DLD1 (cell line): ENCODE results near the gene JADE2.
"Not testable (repeated sequence)": the region's sequence is repeated elsewhere in the genome, so short reads cannot be mapped to it uniquely, and the experiment has no call there.

Experiments
- in situ Hi-C: cut with HindIII; loops from 2 replicates; pipeline ENCODE4 v1.10.0; 2017; ENCODE audit warnings: low sequenced_read_pairs

JADE2 gene

DNA sequence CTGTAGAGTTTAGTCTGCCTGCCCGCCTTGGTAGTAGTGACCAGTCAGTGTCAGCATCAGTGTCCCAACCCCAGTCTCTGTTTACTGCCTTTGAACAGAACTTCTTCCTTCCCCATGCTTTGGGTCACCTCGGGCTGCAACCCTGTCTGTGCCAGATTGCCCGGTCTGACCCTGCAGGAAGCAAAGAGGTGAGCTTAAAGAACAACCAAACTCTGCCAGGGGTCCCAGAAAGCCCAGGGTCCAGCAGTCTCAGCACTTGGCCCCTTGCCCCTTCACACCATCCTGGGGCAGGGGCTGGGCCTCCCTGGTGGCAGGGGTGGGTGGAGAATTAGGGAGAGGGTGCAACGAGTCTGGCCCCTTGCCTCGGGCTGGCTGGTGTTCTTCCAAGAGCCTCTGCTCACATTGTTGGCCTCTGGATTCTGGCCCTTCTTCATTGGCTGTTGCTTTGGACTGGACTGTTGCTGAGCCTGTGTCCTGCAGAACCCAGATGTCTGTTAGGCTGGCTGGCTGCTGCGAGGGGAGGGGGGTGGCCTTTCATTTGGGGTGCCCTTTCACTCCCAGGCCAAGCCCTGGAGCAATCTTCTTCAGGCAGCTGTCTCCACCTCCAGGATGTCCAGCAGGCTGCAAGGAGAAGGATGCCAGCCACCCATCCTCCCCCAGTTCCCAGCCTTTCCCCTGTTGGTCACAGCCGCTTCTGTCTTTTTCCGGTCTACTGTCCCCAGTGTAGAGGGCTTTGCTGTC lies 55.9 kb downstream of the JADE2 start:
- in situ Hi-C loops, result no loop called here

DNA sequence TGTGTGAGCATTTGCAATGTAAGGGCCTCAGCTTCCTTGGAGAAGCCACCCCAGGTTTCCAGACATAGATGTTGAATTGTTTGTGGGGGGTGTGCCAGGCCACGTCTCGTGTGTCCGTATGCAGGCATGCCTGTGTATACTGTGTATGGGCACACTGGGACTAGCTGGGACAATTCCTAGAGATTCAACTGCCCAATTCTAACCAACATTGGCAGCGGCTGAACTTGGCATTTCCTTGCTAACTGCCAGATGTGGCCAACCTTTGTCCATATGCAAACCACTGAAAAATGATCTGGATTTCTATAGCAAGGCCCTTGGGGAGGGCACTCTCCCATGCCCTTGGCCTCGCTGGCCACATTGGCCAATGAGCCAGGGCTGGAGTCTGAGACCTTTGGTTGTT lies 56.8 kb downstream of the JADE2 start:
- in situ Hi-C loops, result no loop called here

DNA sequence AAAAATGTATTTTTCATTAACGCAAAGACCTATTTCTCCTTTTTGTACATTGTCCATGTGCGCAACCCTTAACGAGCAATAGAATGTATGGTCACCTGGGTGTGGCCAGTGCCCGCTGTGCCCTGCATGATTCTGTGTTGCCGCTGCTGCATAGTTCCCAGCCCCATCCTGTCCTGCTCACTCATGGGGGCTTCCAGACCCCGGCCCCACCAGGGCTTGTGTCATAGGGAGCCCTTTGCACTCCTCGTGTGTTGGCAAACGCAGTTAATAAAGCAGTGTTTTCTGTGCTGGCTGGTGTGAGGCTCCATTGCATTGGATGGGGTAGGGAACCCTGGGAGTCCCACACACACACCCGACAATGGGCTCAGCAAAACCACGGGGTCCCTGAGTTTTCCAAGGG lies 57.5 kb downstream of the JADE2 start:
- in situ Hi-C loops, result no loop called here

DNA sequence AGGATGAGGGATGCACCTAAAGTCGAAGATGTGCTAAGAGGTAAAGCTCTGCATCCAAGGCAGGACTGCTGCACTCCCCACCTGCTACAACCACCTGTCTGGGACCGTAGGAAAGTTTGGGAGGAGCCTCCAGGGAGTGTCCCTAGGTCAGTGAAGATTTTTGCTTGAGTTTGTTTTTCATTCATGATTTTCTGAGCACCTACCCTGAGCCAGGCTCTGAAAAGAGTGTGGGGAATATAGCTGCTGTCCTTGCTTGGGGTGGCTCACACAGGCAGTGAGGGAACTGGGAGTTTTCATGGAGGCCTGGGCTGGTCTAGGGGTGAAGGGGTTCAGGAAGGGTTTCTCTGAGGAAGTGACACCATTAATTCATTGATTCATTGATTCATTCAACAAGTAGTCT lies 58.3 kb downstream of the JADE2 start:
- in situ Hi-C loops, result no loop called here

DNA sequence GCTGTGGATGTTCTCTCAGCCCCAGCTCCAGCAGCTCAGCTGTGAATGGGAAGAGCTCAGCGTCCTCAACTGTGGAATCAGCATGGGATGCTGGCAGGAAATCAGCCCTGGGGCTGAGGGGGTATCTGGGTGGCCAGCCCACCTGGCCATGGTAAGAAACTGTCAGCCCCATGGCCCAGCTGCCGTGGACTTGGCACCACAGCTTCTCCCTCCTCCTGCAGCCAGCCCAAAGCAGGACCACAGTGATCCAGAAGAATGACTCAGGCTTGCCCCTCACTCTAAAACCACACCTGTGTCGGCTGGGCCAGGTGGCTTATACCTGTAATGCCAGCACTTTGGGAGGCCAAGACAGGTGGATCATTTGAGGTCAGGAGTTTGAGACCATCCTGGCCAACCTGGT lies 59.2 kb downstream of the JADE2 start:
- in situ Hi-C loops, result no loop called here

DNA sequence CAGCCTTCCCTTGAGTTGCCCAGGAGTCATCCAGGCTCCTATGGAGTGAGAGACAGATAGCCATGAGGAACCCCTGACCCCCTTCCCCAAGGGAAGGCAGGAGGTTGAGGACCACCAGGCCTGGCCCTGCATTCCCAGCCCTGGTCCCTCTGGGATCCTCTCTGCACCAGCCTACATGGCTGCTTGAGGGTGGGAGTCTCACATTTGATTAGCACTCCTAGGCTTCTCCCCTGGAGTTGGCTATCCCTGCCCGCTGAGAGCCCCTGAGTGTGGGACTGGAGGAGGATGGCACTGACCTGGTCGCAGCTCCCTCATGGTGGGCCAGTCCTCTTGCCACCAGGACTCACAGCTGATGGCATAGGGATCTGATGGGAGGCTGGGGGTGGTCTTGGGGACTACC lies 60.5 kb downstream of the JADE2 start:
- in situ Hi-C loops, result no loop called here

DNA sequence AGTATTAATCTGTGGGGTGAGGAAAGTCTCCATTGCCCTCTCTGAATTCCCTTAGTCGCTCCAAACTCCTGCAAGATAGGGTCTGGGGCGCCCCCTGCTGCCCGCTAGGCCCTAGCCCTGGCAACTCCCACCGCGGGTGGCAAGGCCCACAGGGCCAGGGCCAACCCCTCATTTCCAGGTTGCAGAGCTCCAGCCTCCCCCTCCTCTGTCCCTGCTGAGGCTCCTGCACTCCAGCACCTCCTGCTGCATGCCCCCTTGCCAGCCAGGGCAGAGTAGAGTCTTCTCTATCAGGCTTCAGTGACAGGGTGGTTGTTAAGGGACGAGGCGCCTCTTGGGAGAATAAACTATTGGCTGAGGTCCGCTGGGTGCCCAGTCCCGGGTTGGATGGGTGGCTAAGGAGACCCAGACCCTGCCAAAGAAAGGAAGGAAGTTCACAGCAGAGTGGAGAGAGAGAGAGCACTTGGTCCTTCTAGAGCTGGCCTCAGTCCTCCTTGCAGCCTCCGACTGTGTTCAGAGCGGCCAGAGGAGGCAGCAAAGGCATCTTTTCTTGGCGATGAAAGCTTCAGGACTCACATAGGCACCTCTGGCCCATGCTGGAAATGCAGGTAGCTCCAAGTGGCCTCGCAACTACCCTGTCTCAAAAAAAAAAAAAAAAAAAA lies 61.5 kb downstream of the JADE2 start:
- in situ Hi-C loops, result no loop called here

DNA sequence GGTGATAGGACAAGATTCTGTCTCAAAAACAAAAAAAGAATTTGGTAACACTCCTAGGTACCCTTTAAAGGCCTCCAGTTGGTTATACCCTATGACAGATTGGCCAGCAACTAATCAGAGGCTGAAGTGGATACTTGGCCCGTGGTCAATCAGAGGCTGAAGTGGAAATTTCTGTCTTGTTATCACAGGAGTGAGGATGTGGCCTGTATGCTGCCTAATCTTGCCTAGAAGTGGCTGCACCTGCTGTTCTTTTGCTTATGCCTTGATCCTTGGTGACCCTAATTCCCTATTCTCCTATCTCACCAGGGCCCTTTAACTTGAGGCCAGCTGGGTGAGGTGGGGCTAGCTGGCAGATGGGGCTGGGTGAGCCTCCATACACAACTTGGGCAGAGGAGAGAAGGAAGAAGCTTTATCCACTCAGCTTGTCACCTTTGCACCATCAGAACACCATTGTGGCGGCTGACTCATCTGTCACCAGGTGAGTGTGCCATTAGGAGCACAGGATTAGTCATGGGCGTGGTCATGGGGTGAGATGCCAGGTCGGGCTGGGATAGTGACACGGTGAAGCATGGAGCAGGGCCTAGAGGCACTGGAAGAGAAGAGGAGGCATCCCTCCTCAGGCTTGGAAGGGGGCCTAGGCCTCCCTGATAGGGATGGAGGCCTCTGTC lies 65.7 kb downstream of the JADE2 start:
- in situ Hi-C loops, result no loop called here

DNA sequence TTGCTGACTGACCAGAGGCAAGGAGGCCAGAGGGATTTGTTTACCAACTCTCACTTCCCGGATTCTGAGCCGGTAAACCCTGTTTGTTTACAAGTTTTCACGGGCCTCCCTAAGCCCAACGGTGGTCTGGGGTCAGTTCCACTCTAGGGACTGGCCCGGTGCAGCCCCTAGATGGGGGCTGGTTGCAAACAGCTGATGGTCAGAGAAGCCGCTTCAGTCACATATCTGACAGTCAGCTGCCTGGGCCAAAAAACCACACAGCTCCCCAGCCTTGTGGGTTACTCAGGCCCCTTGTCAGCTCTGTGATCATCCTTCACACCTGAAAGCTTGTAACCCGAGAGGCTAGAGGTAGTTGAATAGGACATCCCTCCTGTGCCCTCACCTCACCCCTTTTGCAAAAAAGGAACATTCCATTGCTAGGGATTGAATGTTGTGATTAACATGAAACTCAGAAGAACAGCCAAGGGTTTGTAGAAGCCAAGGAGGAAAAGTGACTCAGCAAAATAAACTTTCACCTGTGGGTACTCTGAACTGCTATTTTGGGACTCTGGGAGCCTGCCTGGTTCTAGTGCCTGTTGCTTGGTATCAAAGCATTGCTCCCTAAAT lies 66.8 kb downstream of the JADE2 start:
- in situ Hi-C loops, result no loop called here

DNA sequence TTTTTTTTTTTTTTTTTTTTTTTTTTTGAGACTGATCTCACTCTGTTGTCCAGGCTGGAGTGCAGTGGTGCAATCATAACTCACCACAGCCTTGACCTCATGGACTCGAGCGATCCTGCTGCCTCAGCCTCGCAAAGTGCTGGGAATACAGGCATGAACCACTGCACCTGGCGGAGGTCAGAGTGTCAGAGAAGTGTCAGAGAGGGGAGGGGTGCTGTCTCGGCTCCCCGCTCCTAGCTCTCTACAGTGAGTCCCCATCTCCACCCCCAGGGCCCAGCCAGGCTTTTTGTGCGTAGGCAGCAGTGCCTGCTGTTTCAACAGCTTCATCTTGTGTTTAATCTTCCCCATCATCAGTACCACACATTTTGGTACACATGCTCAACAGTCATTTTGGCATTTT lies 68.9 kb downstream of the JADE2 start:
- in situ Hi-C loops, result no loop called here

DNA sequence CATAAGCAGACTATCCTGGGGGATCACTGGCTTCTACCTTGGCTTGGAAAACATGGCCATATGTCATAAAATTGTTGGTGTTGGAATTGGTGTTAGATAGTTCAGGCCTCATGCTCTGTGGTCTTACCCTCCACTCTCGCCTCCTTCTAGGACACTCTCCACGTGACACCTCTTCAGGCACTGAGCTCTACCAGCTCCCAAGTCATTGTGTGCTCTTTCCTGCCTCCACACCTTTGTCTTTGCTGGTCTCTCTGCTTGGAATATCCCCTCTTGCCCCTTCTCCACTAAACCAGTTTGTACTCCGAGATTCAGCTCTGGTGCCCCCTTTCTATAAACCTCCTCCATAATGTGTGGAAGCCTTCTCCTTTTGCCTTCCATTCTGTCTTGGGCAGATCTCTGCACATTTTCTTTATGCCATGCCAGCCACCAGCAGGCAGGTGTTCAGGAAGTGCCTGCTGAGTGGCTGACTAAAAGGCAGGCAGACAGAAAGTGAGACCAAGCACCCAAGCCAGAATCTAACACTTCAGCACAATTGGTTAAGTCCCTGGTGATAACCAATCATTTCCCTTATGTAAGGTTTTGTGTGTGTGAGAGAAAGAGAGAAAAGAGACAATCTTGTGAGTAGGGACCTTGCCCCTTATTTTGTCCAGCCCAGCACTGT lies 69.5 kb downstream of the JADE2 start:
- in situ Hi-C loops, result no loop called here

DNA sequence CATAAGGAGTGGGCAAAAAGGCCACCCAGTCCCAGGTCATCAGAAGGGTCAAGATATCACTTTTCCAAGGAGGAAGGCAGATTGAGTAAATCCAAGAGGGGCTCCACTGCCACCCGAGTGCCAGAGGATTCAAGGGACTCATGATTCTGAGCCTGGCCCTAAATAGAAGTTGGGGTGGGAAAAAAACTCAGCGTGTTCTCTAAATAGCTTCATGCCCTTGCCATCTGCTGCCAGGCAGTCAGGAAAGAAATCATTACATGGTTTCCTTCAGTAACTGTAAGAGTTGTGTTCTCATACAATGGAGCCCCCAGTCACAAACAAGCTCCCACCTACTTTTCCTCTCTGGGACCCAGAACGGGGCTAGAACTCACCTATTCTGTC lies 70.0 kb downstream of the JADE2 start:
- in situ Hi-C loops, result no loop called here

DNA sequence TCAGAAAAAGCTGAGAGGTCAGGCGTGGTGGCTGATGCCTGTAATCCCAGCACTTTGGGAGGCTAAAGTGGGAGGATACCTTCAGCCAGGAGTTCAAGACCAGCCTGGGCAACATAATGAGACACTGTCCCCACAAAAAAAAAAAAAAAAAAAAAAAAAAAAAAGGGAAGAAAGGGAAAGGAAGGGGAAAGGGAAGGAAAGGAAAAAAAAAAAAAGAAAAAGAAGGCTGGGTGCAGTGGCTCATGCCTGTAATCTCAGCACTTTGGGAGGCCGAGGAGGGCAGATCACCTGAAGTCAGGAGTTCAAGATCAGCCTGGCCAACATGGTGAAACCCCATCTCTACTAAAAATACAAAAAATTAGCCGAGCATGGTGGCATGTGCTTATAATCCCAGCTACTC lies 74.3 kb downstream of the JADE2 start:
- in situ Hi-C loops, result not testable (repeated sequence)

DNA sequence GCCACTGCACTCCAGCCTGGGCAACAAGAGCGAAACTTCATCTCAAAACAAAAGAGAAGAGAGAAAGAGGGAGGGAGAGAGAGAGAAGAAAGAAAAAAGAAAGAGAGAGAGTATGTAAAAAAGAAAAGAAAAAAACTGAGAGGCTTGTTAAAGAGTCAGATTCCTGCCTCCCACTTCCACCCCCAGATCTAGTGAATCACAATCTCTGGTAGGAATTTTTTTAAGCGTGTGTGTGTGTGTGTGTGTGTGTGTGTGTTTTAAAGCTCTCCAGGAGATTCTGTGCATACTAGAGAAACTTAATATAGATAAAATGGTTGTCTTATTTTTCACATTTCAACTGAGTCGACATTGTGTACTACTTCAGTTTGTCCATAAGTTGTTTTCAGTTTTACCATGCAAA lies 75.1 kb downstream of the JADE2 start:
- in situ Hi-C loops, result no loop called here

DNA sequence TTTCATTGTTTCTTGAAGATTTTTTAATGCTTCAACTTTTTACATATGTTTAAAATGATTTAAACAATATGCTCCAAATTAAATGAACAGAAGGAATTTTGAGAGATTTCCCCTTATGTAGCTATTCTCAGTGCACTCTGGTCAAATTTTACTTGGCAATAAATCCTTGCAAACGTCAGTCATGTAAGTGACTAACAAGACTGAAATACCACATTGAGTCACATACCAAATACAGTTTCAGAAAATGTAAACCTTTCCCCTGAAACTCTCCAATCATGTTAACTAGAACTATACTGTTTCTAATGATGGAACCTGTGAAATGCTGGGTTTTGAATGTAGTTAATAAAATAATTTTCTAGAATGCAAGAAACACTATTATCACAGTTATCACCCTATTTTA lies 77.6 kb downstream of the JADE2 start:
- in situ Hi-C loops, result no loop called here

DNA sequence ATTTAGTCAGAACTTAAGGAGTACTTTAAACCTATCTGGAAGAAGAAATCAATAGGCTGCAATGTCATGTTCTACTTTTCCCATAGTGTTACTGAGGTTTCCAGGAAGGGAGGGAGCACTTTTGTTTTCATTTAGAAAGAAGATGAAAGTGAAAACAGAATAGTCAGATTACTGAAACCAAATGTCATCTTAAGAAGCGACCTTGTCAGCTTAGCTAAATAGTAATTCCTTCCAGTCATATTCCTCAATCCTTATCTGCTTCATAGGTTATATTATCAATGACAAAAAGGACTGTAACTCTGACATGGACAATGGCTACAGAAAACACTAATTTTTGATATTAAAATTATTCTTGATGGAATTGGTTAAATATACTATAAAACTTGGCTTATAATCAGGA lies 79.4 kb downstream of the JADE2 start:
- in situ Hi-C loops, result no loop called here

DNA sequence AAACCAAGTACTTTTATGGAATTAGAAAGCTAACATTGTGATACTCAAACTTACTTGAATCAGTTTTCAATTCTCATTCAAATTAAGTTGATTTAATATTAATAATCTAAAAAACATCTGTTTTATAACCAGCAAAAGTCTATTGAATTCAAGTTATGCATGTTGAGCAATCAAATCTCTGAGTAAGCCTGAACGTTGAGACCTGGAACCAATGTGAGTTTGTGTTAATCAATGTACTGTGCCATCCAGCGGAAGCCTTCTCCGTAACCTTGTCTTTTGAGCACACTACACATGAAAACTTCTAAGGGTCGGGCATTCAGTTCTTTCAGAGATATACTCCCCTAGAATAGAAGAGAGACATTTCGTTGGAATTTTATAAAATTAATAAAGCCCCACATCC lies 81.3 kb downstream of the JADE2 start:
- in situ Hi-C loops, result no loop called here

DNA sequence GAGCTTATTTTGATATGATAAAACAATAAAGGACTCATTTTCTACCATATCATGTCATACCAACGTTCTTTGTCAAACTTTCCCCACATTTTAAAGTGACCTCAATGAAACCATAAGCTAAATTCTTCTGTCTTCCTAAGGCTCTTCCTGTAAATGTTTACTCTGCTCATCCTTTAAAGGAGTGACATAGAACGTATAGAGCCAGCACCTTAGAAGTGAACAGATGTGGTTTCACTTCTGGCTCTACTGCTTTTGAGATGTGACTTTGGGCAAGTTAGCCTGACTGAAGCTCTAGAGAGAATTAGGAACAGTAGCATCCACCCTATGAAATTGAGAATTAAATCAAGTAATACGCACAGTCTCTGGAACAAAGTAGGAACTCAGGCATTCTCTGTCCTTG lies 83.1 kb downstream of the JADE2 start:
- in situ Hi-C loops, result no loop called here

DNA sequence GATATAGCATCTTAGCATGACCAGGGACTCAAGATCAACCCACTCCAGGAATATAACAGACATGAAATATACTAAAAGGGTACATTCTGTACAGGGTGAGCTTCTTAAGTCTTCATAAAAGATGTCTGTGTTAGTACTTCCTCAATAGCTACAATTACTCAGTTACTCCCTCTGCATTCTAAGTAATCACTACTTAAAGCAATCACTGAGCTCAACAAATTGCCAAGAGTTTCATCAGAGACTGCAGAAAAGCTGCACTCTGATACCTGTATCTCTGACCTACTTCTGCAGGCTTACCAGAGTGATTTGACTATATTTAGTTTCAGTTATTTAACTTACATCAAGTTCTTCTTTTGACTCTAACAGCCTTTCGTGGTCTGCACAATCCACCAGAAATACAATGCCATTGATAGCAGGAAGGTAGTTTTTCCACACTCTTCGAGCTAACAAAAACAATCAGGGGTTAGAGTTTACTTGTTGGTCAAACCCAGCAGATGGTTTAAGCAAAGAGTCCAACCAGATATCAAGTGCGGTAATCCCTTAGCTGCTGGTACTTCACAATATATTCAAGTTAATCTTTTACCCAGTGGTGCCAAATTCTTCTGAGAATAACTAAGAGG lies 83.9 kb downstream of the JADE2 start:
- in situ Hi-C loops, result no loop called here

DNA sequence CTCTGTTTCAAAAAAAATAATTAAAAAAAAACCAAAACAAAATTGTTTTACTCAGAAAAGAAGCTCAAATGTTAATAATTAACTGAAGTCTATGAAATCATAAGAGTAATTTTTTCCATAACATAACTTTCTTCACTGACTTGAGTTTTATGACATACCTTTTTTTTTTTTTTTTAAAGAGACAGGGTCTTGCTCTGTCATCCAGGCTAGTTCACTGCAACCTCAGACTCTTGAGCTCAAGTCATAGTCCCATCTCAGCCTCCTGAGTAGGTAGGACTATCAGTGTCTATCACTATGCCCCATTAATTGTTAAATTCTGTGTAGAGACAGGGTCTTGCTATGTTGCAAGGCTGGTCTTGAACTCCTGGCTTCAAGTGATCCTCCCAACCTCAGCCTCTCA lies 85.3 kb downstream of the JADE2 start:
- in situ Hi-C loops, result no loop called here

DNA sequence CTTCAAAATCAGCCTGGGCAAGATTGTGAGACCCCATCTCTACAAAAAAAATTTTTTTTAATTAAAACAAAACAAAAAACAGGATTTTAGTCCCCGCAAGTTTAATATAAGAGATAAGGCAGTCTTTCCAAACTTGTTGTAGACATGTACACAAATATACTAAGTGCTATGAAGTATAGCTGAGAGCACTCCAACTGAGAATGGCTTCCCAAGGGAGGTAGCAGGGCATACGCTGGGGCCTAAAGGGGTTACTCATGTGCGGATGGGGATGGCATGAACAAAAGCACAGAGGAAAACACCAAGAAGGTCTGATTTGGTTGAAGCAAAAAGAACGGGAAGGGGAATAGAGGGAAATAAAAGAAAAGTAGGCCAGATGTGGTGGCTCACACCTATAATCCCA lies 86.0 kb downstream of the JADE2 start:
- in situ Hi-C loops, result no loop called here
